Parathyroid adenoma (tissue), 2 donors: ENCODE results near the gene CCL16.

Experiments
- H2AFZ ChIP-seq: fragments of 300-600 bp; sonication (generic); one replicate; pipeline ENCODE4 v1.7.0; 2017; ENCODE audit warnings: antibody characterized with exemption, mild to moderate bottlenecking
- H3K27ac ChIP-seq: fragments of 300-600 bp; sonication (generic); one replicate; pipeline ENCODE4 v1.7.0; 2017
- H3K27me3 ChIP-seq: fragments of 300-600 bp; sonication (generic); one replicate; pipeline ENCODE4 v1.7.0; 2017; ENCODE audit warnings: low read length; ENCODE audit not compliant: control insufficient read depth, insufficient read depth
- H3K36me3 ChIP-seq: fragments of 300-600 bp; sonication (generic); one replicate; pipeline ENCODE4 v1.7.0; 2017; ENCODE audit warnings: low read length; ENCODE audit not compliant: control insufficient read depth, insufficient read depth
- H3K4me1 ChIP-seq: fragments of 300-600 bp; sonication (generic); one replicate; pipeline ENCODE4 v1.7.0; 2017; ENCODE audit warnings: control low read depth
- H3K4me2 ChIP-seq: fragments of 300-600 bp; sonication (generic); one replicate; pipeline ENCODE4 v1.7.0; 2017; ENCODE audit warnings: low read length
- H3K4me3 ChIP-seq: fragments of 300-600 bp; sonication (generic); one replicate; pipeline ENCODE4 v1.7.0; 2017; ENCODE audit warnings: low read depth, low read length
- H3K79me2 ChIP-seq: fragments of 300-600 bp; sonication (generic); one replicate; pipeline ENCODE4 v1.7.0; 2017; ENCODE audit warnings: control low read depth
- H3K9ac ChIP-seq: fragments of 300-600 bp; sonication (generic); one replicate; pipeline ENCODE4 v1.7.0; 2017; ENCODE audit warnings: mild to moderate bottlenecking
- H3K9me3 ChIP-seq: fragments of 300-600 bp; sonication (generic); one replicate; pipeline ENCODE4 v1.7.0; 2017; ENCODE audit warnings: low read length; ENCODE audit not compliant: control insufficient read depth
- TF ChIP-seq, protein P1 (sequence below): fragments of 300-600 bp; sonication (generic); IDR thresholded peaks from one replicate; pipeline ENCODE4 v1.7.0; 2017; ENCODE audit warnings: antibody characterized with exemption, mild to moderate bottlenecking
- donor health status: primary hyperparathyroidism.

Gene CCL16

DNA sequence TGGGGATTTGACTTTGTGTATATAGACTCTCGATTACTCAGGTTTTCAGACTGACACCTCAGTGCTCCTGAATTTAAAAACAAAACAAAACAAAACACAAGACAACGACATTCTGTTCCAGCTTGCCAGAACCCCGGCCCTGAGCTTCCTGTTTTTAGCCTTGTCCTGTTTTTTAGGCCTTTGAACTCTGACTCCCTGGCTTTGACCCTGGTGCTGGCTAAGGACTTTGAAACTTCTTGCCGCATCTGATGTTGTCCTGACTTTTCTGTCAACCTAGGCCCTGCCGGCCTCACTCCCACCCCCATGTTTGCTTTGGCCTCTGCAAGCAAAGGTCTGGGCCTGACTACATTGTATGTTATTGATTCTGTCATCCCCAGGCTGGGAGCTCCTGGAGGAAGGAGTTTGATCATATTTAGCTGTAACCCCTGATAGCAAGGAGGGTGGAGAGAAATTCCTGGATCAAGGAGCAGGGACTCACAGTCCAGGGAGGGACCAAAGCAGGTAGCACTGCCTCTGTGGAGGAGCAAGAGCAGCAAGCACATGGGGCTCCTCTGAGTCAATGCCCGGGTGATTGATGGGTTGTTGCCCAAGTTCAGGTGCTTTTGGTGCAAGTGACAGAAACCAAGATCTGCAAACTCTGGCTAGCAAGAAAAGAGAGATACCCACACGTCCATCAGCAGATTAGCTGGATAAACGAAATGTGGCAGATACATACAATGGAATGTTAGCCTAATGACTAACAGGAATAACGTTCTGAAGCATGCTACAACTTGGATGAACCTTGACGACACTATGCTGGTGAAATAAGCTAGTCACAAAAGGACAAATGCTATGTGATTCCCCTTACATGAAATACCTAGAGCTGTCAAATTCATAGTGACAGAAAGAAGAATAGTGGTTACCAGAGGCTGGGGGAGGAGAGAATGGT, 7.7 kb downstream of the CCL16 start:
- Histone ChIP-seq H3K9ac (no peak overlapping the region), H3K36me3 (no peaks in the 10 kb centered on the region), H3K27me3 (no peaks in the 10 kb centered on the region), H2AFZ (no peak overlapping the region), H3K4me1 (peaks cover 2% of the 10 kb centered on the region), H3K4me2 (no peak overlapping the region), H3K79me2 (no peaks in the 10 kb centered on the region), H3K9me3 (no peaks in the 10 kb centered on the region), H3K4me3 (no peak overlapping the region), H3K27ac (no peak overlapping the region)
- TF ChIP-seq, protein P1, sequence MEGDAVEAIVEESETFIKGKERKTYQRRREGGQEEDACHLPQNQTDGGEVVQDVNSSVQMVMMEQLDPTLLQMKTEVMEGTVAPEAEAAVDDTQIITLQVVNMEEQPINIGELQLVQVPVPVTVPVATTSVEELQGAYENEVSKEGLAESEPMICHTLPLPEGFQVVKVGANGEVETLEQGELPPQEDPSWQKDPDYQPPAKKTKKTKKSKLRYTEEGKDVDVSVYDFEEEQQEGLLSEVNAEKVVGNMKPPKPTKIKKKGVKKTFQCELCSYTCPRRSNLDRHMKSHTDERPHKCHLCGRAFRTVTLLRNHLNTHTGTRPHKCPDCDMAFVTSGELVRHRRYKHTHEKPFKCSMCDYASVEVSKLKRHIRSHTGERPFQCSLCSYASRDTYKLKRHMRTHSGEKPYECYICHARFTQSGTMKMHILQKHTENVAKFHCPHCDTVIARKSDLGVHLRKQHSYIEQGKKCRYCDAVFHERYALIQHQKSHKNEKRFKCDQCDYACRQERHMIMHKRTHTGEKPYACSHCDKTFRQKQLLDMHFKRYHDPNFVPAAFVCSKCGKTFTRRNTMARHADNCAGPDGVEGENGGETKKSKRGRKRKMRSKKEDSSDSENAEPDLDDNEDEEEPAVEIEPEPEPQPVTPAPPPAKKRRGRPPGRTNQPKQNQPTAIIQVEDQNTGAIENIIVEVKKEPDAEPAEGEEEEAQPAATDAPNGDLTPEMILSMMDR, result no peak

DNA sequence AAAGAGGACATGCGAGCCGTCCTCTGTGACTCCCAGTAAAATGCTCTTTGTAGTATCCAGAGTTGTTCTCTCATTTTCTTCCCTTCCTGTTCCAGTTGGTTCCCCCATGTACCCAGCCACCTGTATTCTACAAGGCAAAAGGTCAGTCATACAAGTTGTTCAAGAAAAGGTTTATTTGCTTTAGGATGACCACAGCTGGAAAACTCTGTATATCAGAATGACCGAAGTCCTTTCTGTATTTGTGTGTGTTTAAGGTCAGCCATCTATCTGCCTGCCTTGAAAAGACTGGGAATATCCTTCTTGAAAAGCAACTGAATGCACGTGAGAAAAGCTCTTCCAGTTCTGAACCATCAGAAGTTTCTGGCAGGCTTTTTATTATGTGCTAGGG, 8.4 kb downstream of the CCL16 start:
- H2AFZ ChIP-seq, result no peak overlapping the region
- H3K79me2 ChIP-seq, result no peaks in the 10 kb centered on the region
- TF ChIP-seq, protein P1, result no peak
- H3K4me3 ChIP-seq, result no peak overlapping the region
- no peaks in the 10 kb centered on the region for H3K36me3 ChIP-seq
- H3K27me3 ChIP-seq, result no peaks in the 10 kb centered on the region
- H3K4me1 ChIP-seq, result peaks cover 2% of the 10 kb centered on the region
- no peaks in the 10 kb centered on the region for H3K9me3 ChIP-seq
- H3K27ac ChIP-seq, result peak overlapping the region; percentile 8
- no peak overlapping the region for H3K4me2 ChIP-seq
- H3K9ac ChIP-seq, result no peak overlapping the region

DNA sequence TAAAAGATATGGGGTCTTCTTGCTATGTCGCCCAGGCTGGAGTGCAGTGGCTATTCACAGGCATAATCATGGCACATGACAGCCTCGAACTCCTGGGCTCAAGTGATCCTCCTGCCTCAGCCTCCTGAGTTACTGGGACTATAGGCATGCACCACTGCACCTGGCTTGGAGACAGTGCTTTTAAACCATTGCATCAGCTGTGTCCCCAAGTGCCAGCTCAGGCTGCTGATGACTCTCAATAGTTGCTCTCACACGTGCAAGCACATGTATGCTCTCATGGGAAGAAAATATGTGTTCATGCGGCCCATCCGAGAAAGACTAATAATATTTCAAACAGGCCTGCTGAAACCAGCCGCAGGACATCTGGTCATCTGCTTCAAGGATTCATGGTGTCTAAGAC, 8.8 kb downstream of the CCL16 start:
- Histone ChIP-seq H3K79me2 (no peaks in the 10 kb centered on the region), H3K27ac (peak overlapping the region; percentile 8), H3K4me1 (peaks cover 2% of the 10 kb centered on the region), H3K9ac (no peak overlapping the region), H3K36me3 (no peaks in the 10 kb centered on the region), H3K9me3 (no peaks in the 10 kb centered on the region), H3K27me3 (no peaks in the 10 kb centered on the region), H3K4me2 (no peak overlapping the region), H3K4me3 (no peak overlapping the region), H2AFZ (no peak overlapping the region)
- TF ChIP-seq, protein P1, result no peak

- Histone ChIP-seq H3K4me3 (no peak overlapping the region), H2AFZ (no peak overlapping the region), H3K9me3 (no peaks in the 10 kb centered on the region), H3K27ac (no peak overlapping the region), H3K27me3 (no peaks in the 10 kb centered on the region), H3K79me2 (no peaks in the 10 kb centered on the region), H3K4me1 (peaks cover 2% of the 10 kb centered on the region), H3K9ac (no peak overlapping the region), H3K4me2 (no peak overlapping the region), H3K36me3 (no peaks in the 10 kb centered on the region)
- TF ChIP-seq, protein P1, result no peak
Observed at GRCh38 chr17:35972066-35972465, 9.2 kb downstream of the CCL16 start.
